SK-N-SH treated with all-trans-retinoic acid at 6 μM for 48 hours (cell line): ENCODE data around the gene HES3.

Experiments
- RARB ChIP-seq: fragments of 250-450 bp; sonication (Bioruptor Pico); IDR thresholded peaks from 2 replicates; pipeline ENCODE4 v1.8.0; 2021; ENCODE audit warnings: mild to moderate bottlenecking, moderate library complexity
- SNAI2 ChIP-seq: fragments of 250-450 bp; sonication (Bioruptor Pico); IDR thresholded peaks from 2 replicates; pipeline ENCODE4 v1.5.0; 2020; ENCODE audit warnings: mild to moderate bottlenecking, moderate library complexity
- TCF4 ChIP-seq: fragments of 250-450 bp; sonication (Bioruptor Pico); IDR thresholded peaks from 2 replicates; pipeline ENCODE4 v1.8.0; 2021; ENCODE audit warnings: mild to moderate bottlenecking, moderate library complexity, borderline replicate concordance
- ZC3H10 ChIP-seq: fragments of 250-450 bp; sonication (Bioruptor Pico); IDR thresholded peaks from 2 replicates; pipeline ENCODE4 v1.5.1; 2021; ENCODE audit warnings: mild to moderate bottlenecking, moderate library complexity
- ZFP3 ChIP-seq: fragments of 250-450 bp; sonication (Bioruptor Pico); IDR thresholded peaks from 2 replicates; pipeline ENCODE4 v1.5.0; 2020; ENCODE audit warnings: mild to moderate bottlenecking, moderate library complexity
- ZNF565 ChIP-seq: fragments of 450-650 bp; formaldehyde crosslinking; conservative IDR thresholded peaks from 2 replicates; pipeline ENCODE4 v1.5.0; 2020; ENCODE audit warnings: low read depth, mild to moderate bottlenecking, moderate library complexity
- TF ChIP-seq, protein P1 (sequence below): fragments of 250-450 bp; sonication (Bioruptor Pico); IDR thresholded peaks from 2 replicates; pipeline ENCODE4 v1.5.1; 2020; ENCODE audit warnings: low read depth, mild to moderate bottlenecking, moderate library complexity
- TF ChIP-seq, protein P2 (sequence below): fragments of 250-450 bp; sonication (Bioruptor Pico); IDR thresholded peaks from 2 replicates; pipeline ENCODE4 v1.5.1; 2021; ENCODE audit warnings: mild to moderate bottlenecking, moderate library complexity
- TF ChIP-seq, protein P3 (sequence below): fragments of 250-450 bp; sonication (Bioruptor Pico); IDR thresholded peaks from 2 replicates; pipeline ENCODE4 v1.8.0; 2021; ENCODE audit warnings: low read depth, mild to moderate bottlenecking, moderate library complexity, borderline replicate concordance
- TF ChIP-seq, protein P4 (sequence below): fragments of 250-450 bp; sonication (Bioruptor Pico); IDR thresholded peaks from 2 replicates; pipeline ENCODE4 v1.8.0; 2020; ENCODE audit warnings: mild to moderate bottlenecking, moderate library complexity, borderline replicate concordance

DNA sequence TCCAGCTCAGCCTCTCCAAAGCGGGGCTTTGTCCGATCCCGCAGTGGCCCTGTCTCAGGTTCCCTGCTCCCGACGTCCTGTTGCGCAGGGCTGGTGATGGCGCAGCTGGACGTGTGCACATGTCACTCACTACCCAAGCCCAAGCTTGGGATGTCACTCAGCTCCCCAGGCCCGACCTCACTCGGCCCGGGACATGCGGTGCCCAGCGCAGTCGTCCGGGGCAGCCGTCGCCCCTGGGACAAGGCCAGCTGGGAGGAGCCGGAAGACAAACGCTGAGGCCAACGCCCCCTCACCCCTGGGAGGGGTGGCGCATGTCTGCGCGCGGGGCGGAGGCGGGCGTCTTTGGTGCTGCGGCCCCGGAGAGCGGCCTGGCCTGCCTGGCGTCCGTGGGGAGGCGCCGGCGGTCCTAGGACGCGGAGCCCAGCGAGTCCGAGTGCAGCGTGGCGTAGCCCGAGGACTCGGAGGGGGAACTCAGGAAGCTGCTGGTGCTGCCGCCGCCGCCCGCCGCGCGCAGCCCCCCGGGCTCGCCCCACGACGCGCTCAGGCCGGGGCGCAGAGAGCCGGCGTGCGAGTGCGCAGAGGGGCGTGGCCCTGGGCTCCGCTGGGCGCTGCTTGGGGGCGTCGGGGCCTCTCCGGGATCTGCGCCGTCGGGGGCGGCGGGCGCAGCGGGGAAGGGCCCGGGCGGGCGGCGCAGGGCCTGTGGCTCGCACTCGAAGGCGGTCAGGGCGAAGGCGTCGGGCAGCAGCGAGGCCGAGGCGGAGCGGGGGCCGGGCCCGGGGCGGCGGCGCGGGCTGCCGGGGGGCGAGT lies 5.2 kb downstream of the HES3 start:
- TF ChIP-seq TCF4 (CRISPR knock-in tag): no peak
- no peak for TF ChIP-seq ZFP3
- TF ChIP-seq RARB (CRISPR knock-in tag): no peak
- TF ChIP-seq, protein P1, sequence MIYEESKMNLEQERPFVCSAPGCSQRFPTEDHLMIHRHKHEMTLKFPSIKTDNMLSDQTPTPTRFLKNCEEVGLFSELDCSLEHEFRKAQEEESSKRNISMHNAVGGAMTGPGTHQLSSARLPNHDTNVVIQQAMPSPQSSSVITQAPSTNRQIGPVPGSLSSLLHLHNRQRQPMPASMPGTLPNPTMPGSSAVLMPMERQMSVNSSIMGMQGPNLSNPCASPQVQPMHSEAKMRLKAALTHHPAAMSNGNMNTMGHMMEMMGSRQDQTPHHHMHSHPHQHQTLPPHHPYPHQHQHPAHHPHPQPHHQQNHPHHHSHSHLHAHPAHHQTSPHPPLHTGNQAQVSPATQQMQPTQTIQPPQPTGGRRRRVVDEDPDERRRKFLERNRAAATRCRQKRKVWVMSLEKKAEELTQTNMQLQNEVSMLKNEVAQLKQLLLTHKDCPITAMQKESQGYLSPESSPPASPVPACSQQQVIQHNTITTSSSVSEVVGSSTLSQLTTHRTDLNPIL (CRISPR knock-in tag): no peak
- no peak for TF ChIP-seq ZNF565
- TF ChIP-seq SNAI2 (CRISPR knock-in tag): no peak
- TF ChIP-seq, protein P2, sequence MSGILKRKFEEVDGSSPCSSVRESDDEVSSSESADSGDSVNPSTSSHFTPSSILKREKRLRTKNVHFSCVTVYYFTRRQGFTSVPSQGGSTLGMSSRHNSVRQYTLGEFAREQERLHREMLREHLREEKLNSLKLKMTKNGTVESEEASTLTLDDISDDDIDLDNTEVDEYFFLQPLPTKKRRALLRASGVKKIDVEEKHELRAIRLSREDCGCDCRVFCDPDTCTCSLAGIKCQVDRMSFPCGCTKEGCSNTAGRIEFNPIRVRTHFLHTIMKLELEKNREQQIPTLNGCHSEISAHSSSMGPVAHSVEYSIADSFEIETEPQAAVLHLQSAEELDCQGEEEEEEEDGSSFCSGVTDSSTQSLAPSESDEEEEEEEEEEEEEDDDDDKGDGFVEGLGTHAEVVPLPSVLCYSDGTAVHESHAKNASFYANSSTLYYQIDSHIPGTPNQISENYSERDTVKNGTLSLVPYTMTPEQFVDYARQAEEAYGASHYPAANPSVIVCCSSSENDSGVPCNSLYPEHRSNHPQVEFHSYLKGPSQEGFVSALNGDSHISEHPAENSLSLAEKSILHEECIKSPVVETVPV (CRISPR knock-in tag): no peak
- TF ChIP-seq, protein P3, sequence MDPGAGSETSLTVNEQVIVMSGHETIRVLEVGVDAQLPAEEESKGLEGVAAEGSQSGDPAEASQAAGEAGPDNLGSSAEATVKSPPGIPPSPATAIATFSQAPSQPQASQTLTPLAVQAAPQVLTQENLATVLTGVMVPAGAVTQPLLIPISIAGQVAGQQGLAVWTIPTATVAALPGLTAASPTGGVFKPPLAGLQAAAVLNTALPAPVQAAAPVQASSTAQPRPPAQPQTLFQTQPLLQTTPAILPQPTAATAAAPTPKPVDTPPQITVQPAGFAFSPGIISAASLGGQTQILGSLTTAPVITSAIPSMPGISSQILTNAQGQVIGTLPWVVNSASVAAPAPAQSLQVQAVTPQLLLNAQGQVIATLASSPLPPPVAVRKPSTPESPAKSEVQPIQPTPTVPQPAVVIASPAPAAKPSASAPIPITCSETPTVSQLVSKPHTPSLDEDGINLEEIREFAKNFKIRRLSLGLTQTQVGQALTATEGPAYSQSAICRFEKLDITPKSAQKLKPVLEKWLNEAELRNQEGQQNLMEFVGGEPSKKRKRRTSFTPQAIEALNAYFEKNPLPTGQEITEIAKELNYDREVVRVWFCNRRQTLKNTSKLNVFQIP (CRISPR knock-in tag): no peak
- TF ChIP-seq ZC3H10 (CRISPR knock-in tag): no peak
- TF ChIP-seq, protein P4, sequence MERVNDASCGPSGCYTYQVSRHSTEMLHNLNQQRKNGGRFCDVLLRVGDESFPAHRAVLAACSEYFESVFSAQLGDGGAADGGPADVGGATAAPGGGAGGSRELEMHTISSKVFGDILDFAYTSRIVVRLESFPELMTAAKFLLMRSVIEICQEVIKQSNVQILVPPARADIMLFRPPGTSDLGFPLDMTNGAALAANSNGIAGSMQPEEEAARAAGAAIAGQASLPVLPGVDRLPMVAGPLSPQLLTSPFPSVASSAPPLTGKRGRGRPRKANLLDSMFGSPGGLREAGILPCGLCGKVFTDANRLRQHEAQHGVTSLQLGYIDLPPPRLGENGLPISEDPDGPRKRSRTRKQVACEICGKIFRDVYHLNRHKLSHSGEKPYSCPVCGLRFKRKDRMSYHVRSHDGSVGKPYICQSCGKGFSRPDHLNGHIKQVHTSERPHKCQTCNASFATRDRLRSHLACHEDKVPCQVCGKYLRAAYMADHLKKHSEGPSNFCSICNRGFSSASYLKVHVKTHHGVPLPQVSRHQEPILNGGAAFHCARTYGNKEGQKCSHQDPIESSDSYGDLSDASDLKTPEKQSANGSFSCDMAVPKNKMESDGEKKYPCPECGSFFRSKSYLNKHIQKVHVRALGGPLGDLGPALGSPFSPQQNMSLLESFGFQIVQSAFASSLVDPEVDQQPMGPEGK: no peak
